ENCODE data around the gene NOL4L. TPM values are rescaled to one million over a fixed set of nuclear protein-coding genes. Genes with fewer than 3 reads are reported as not detected.

The NOL4L gene
- total RNA-seq, 1 donor from 2014 or later, result 90.6 TPM

DNA sequence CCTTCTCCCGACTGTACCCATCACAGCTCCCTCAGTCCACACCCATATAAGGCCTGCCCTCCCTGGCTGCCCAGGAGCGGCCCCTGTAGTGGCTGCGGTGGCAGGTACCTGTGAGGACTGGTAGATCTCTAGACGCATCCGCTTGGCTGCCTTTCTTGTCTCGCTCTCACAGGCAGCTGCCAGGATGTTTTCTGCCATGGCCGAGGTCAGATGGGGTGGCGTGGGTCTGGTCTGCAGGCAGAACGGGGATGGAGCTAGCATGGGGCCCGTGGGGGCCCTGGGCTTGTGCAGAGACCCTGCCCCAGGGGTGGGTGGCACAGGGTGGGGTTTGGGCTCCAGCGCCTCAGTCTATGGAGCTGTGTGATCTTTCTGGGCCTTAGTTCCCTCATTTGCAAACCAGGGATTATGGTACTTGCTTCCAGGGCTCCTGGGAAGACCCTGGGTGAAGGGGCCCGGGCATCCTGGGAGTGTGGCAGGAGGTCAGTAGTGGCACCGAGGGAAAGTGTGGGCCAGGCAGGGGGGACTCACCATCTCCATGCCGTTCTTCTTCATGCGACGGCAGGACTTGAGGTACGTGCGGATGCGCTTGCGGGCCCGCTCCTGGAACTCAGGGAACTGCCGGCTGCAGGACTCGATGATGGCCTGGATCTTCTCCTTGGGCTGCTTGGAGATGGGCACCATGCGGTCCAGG, 132.2 kb downstream of the NOL4L start:
- no peak for DNase-seq (ENCODE audit: low spot score in 2 of 2, unreplicated experiment in 2 of 2)
- TF ChIP-seq, protein P1, sequence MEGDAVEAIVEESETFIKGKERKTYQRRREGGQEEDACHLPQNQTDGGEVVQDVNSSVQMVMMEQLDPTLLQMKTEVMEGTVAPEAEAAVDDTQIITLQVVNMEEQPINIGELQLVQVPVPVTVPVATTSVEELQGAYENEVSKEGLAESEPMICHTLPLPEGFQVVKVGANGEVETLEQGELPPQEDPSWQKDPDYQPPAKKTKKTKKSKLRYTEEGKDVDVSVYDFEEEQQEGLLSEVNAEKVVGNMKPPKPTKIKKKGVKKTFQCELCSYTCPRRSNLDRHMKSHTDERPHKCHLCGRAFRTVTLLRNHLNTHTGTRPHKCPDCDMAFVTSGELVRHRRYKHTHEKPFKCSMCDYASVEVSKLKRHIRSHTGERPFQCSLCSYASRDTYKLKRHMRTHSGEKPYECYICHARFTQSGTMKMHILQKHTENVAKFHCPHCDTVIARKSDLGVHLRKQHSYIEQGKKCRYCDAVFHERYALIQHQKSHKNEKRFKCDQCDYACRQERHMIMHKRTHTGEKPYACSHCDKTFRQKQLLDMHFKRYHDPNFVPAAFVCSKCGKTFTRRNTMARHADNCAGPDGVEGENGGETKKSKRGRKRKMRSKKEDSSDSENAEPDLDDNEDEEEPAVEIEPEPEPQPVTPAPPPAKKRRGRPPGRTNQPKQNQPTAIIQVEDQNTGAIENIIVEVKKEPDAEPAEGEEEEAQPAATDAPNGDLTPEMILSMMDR (IDR thresholded peaks at IDR 0.05; ENCODE audit: unreplicated experiment), result no peak
- peak overlapping the region; percentile 16 for H3K27ac Mint-ChIP-seq
- peaks cover 34% of the 10 kb centered on the region for H3K4me1 Mint-ChIP-seq
- peaks cover 28% of the 10 kb centered on the region for H3K36me3 Mint-ChIP-seq
- H3K27me3 Mint-ChIP-seq (ENCODE audit: low read depth), result no peaks in the 10 kb centered on the region
- no peaks in the 10 kb centered on the region for H3K9me3 Mint-ChIP-seq
- no peak overlapping the region for H3K4me3 Mint-ChIP-seq

DNA sequence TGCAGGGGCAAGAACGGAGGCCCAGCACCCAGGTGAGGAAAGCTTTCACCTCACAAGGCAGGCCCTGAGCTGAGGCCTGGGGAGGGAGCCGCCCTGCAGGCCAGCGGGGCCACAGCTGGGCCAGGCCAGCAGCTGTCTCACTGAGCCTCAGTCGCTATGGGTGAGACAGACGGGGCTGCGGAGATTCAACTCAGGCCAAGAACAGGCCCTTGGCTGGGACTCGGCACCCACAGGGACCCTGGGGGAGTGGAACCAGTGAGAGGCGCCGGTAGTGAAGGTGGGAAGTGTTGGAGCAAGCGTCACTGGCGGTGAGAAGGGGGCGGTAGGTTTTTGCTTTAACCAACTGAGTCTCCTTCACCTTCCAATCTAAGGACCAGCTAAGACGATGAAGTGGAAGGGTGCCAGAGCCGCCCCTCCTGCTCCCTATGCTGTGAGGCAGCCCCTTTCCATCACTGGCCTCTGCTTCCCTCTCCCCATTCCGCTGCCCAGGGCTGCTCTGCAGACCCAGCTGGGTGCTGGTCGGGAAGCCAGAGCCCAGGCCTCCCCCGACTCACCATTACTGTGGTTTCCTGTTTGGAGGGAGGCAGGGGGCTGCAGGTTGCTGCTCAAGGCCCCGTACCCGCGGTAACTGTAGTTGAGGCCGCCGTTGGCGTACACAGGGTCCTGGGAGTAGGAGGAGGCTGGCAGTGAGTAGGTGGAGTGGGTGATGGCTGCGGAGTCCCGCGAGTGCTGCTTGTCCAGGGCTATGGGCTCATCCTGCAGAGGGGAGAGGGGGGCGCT, 133.3 kb downstream of the NOL4L start:
- DNase-seq (ENCODE audit: low spot score in 2 of 2, unreplicated experiment in 2 of 2), result no peak
- Mint-ChIP-seq H3K9me3 (no peaks in the 10 kb centered on the region), H3K27me3 (ENCODE audit: low read depth) (no peaks in the 10 kb centered on the region), H3K36me3 (peaks cover 34% of the 10 kb centered on the region), H3K27ac (peak overlapping the region; percentile 73), H3K4me1 (peaks cover 39% of the 10 kb centered on the region), H3K4me3 (no peak overlapping the region)
- TF ChIP-seq, protein P1 (IDR thresholded peaks at IDR 0.05; ENCODE audit: unreplicated experiment), result no peak

DNA sequence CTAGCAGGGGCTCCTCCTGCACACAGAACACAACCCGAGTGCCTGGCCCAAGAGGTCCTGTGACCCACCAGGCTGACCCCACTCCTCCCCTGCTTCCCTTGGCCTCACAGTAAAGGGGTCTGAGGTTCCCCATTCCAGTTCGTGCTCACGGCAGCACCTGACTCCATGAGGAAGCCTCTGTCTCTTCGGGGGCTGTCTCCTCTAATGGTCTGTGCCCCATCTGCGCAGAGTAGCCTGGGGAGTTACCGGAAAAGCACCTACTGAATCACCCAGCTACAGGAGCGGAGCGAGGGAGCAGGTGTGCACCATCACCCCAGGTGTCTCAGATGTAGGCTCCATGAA, 133.8 kb downstream of the NOL4L start:
- peaks cover 42% of the 10 kb centered on the region for H3K4me1 Mint-ChIP-seq
- H3K4me3 Mint-ChIP-seq, result no peak overlapping the region
- H3K27ac Mint-ChIP-seq, result peak overlapping the region; percentile 73
- H3K36me3 Mint-ChIP-seq, result peaks cover 39% of the 10 kb centered on the region
- DNase-seq (ENCODE audit: low spot score in 2 of 2, unreplicated experiment in 2 of 2), result no peak
- H3K9me3 Mint-ChIP-seq, result no peaks in the 10 kb centered on the region
- no peaks in the 10 kb centered on the region for H3K27me3 Mint-ChIP-seq (ENCODE audit: low read depth)
- TF ChIP-seq, protein P1 (IDR thresholded peaks at IDR 0.05; ENCODE audit: unreplicated experiment), result no peak

DNA sequence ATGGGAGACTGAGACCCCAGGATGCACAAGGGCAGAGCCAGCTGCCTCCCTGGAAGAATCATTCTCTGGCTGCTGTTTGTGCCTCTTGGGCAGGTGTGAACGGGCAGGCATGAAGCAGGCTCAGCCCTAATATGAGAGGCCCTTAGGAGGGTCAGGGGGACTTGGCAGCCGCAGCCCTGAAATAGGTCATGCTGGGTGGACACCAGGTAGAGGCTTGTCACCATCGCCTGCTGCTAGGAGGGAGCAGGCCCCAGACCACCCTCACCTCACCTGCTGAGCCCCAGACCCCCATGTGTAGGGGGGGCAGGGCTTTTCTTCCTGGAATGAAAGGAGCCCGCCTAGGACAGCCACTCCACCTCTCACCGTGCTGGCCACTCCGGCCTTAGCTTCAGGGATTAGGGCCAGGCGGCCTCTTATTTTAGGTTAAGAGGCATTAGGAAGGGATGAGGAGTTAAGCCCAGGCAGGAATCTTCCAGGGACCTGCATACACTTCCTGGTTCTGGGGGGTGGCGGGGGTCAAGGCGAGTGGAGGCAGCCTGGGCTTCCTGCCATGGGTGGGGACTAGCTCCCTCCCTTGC, 134.6 kb downstream of the NOL4L start:
- Mint-ChIP-seq H3K36me3 (peaks cover 39% of the 10 kb centered on the region), H3K4me1 (peaks cover 46% of the 10 kb centered on the region), H3K27ac (peak overlapping the region; percentile 86), H3K9me3 (no peaks in the 10 kb centered on the region), H3K4me3 (no peak overlapping the region), H3K27me3 (ENCODE audit: low read depth) (no peaks in the 10 kb centered on the region)
- no peak for DNase-seq (ENCODE audit: low spot score in 2 of 2, unreplicated experiment in 2 of 2)
- TF ChIP-seq, protein P1 (IDR thresholded peaks at IDR 0.05; ENCODE audit: unreplicated experiment), result no peak

DNA sequence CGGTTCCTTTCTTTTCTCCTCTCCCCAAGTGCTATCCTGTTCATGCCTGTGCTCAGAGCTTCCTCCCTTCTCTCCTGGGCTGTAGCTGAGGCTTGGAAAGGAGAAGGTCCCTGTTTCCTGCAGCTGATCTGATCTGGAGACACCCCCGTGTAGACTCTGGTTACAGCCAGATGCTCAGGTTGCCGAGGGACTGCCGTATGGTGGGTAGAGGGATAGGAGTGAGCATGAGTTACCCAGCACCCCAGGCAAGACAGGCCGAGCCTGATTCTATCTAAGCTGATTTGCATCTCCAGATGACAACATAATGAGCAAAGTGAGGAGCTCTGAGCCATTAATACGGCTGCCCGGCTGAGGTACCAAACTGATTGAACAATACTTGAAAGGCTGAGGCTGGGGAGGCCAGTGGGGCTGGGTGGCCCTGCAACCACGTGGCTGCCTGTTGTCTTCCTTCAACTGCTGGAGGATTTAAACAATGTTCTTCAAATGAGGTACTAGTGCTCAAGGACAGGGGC, 135.2 kb downstream of the NOL4L start:
- H3K36me3 Mint-ChIP-seq, result peaks cover 42% of the 10 kb centered on the region
- no peak overlapping the region for H3K4me3 Mint-ChIP-seq

More for the DNA sequence above, 135.2 kb downstream of the NOL4L start:
- Mint-ChIP-seq H3K27ac (peak overlapping the region; percentile 86), H3K4me1 (peaks cover 50% of the 10 kb centered on the region), H3K9me3 (no peaks in the 10 kb centered on the region), H3K27me3 (ENCODE audit: low read depth) (no peaks in the 10 kb centered on the region)
- TF ChIP-seq, protein P1 (IDR thresholded peaks at IDR 0.05; ENCODE audit: unreplicated experiment), result no peak
- DNase-seq (ENCODE audit: low spot score in 2 of 2, unreplicated experiment in 2 of 2), result no peak
